ENCODE measurements around the gene MMP28. TPM values are rescaled to one million over a fixed set of nuclear protein-coding genes. Genes with fewer than 3 reads are reported as not detected.

The MMP28 gene
- total RNA-seq, 1 experiment from 2014 or later = 2.8 TPM

GRCh38 chr17:35825206-35825605 lies 29.8 kb upstream of the MMP28 start:
- Histone ChIP-seq H3K79me2 (ENCODE audit: low read depth) (peaks cover 20% of the 10 kb centered on the region; the same call in 1 of the 2 replicates), H3K9me2 (ENCODE audit: insufficient read depth) (no peaks in the 10 kb centered on the region), H3K27me3 (ENCODE audit: insufficient read depth, low read depth) (no peaks in the 10 kb centered on the region), H3F3A (ENCODE audit: insufficient read depth, low read depth) (peaks cover 30% of the 10 kb centered on the region), H3K36me3 (ENCODE audit: low read depth) (peaks cover 69% of the 10 kb centered on the region), H3K27ac (no peak overlapping the region), H2AFZ (no peak overlapping the region), H3K4me2 (no peak overlapping the region), H3K4me1 (replicated peaks; ENCODE audit: insufficient read depth) (no peaks in the 10 kb centered on the region), H4K20me1 (ENCODE audit: insufficient read depth) (peaks cover 68% of the 10 kb centered on the region), H3K9me3 (ENCODE audit: insufficient read depth, low read depth) (no peaks in the 10 kb centered on the region), H3K4me3 (no peak overlapping the region)
- BruUV-seq (replicated peaks) = no TSS peak
- TF ChIP-seq EZH2 (IDR thresholded peaks at IDR 0.05; ENCODE audit: low read depth) = no peak
- TF ChIP-seq, protein P1, sequence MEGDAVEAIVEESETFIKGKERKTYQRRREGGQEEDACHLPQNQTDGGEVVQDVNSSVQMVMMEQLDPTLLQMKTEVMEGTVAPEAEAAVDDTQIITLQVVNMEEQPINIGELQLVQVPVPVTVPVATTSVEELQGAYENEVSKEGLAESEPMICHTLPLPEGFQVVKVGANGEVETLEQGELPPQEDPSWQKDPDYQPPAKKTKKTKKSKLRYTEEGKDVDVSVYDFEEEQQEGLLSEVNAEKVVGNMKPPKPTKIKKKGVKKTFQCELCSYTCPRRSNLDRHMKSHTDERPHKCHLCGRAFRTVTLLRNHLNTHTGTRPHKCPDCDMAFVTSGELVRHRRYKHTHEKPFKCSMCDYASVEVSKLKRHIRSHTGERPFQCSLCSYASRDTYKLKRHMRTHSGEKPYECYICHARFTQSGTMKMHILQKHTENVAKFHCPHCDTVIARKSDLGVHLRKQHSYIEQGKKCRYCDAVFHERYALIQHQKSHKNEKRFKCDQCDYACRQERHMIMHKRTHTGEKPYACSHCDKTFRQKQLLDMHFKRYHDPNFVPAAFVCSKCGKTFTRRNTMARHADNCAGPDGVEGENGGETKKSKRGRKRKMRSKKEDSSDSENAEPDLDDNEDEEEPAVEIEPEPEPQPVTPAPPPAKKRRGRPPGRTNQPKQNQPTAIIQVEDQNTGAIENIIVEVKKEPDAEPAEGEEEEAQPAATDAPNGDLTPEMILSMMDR (conservative IDR thresholded peaks at IDR 0.05) = no peak
- intact Hi-C loops (cut with micrococcal nuclease; ENCODE audit: unreplicated experiment) = no loop called here
- no peak for DNase-seq
- ChIA-PET CTCF (no interaction called here), POLR2A (ENCODE audit: unreplicated experiment) (no interaction called here)

DNA sequence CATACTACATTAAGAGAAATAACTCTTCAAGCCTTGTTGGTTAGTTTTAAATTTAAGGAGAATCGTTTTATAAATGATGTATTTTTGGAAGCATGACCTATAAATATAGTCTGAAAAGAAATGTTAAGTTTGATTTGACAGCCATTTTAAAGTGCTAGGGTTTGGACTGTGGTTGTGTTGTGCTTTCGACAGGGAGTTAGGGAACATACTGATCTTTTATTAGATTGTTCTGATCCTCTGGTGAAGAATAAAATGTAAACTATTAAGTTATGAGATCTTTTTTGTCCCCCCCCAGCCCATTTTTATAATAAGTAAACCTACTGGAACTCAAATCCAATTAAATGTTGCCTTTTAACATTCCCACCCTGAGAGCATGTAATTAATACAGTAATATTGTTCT lies 25.9 kb upstream of the MMP28 start:
- no peak for DNase-seq
- TF ChIP-seq, protein P1 (conservative IDR thresholded peaks at IDR 0.05) = no peak
- no peak for TF ChIP-seq EZH2 (IDR thresholded peaks at IDR 0.05; ENCODE audit: low read depth)
- Histone ChIP-seq H3K79me2 (ENCODE audit: low read depth) (peaks cover 57% of the 10 kb centered on the region), H2AFZ (no peak overlapping the region), H3F3A (ENCODE audit: insufficient read depth, low read depth) (peaks cover 28% of the 10 kb centered on the region), H3K4me3 (no peak overlapping the region), H3K9me2 (ENCODE audit: insufficient read depth) (no peaks in the 10 kb centered on the region), H3K27me3 (ENCODE audit: insufficient read depth, low read depth) (no peaks in the 10 kb centered on the region), H3K36me3 (ENCODE audit: low read depth) (peaks cover 66% of the 10 kb centered on the region), H3K4me2 (no peak overlapping the region), H3K27ac (no peak overlapping the region), H3K4me1 (replicated peaks; ENCODE audit: insufficient read depth) (no peaks in the 10 kb centered on the region), H3K9me3 (ENCODE audit: insufficient read depth, low read depth) (no peaks in the 10 kb centered on the region), H4K20me1 (ENCODE audit: insufficient read depth) (peaks cover 89% of the 10 kb centered on the region)
- ChIA-PET CTCF (no interaction called here), POLR2A (ENCODE audit: unreplicated experiment) (no interaction called here)
- intact Hi-C loops (cut with micrococcal nuclease; ENCODE audit: unreplicated experiment) = no loop called here
- no TSS peak for BruUV-seq (replicated peaks)

DNA sequence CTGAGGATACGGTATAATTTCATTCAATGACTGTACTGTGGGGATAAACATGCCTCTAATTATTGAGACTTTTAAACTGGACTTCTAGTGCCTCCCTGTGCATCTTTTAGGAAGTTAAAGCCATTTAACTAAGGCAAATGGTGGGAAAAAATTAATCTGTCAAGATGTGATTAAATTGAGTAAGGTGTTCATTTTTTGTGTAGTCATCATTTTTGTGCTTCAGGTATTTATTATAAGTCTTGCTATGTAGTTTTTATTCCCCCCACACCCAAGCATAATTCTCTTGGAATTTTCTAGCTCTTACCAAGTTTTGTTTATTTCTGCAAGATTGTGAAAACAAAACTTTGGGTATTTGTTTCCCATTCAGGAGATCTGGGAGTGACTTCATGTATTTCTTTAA lies 24.0 kb upstream of the MMP28 start:
- H3K27ac ChIP-seq = no peak overlapping the region
- peaks cover 55% of the 10 kb centered on the region for H3K36me3 ChIP-seq (ENCODE audit: low read depth)
- no peak overlapping the region for H2AFZ ChIP-seq
- ChIA-PET CTCF (no interaction called here), POLR2A (ENCODE audit: unreplicated experiment) (no interaction called here)
- H3K4me1 ChIP-seq (replicated peaks; ENCODE audit: insufficient read depth) = no peaks in the 10 kb centered on the region
- H3K4me2 ChIP-seq = no peak overlapping the region
- H4K20me1 ChIP-seq (ENCODE audit: insufficient read depth) = peaks cover 91% of the 10 kb centered on the region
- H3K4me3 ChIP-seq = no peak overlapping the region
- intact Hi-C loops (cut with micrococcal nuclease; ENCODE audit: unreplicated experiment) = no loop called here
- H3K9me2 ChIP-seq (ENCODE audit: insufficient read depth) = no peaks in the 10 kb centered on the region
- TF ChIP-seq EZH2 (IDR thresholded peaks at IDR 0.05; ENCODE audit: low read depth) = no peak
- TF ChIP-seq, protein P1 (conservative IDR thresholded peaks at IDR 0.05) = no peak
- no TSS peak for BruUV-seq (replicated peaks)
- H3K9me3 ChIP-seq (ENCODE audit: insufficient read depth, low read depth) = no peaks in the 10 kb centered on the region
- no peak for DNase-seq
- H3F3A ChIP-seq (ENCODE audit: insufficient read depth, low read depth) = peaks cover 31% of the 10 kb centered on the region
- H3K79me2 ChIP-seq (ENCODE audit: low read depth) = peaks cover 75% of the 10 kb centered on the region
- no peaks in the 10 kb centered on the region for H3K27me3 ChIP-seq (ENCODE audit: insufficient read depth, low read depth)
